Suppressor macrophage treated with lipopolysaccharide for 1 hour (primary cell): Measurements from ENCODE around the gene PAX8.
A peak's percentile ranks its signal among the peaks of the same experiment; 100 is the strongest.

Experiments used
- DNase-seq, 3 donors: peaks; one replicate each; pipeline ENCODE4 v3.0.0-alpha.2; 2020 to 2022

The PAX8 gene

GRCh38 chr2:113264713-113265403 is 13.9 kb downstream of the PAX8 start:
- DNase-seq = no peak

- DNase-seq = no peak
Observed at GRCh38 chr2:113263546-113263945, 15.2 kb downstream of the PAX8 start.

GRCh38 chr2:113260991-113261390 is 17.7 kb downstream of the PAX8 start:
- DNase-seq = peak; percentile 52 to 61 (median 54)

- DNase-seq = no peak
Observed at GRCh38 chr2:113258471-113259147, 20.1 kb downstream of the PAX8 start.

- DNase-seq = peak; percentile 67 to 74 (median 72)
Observed at GRCh38 chr2:113257516-113258264, 21.0 kb downstream of the PAX8 start.

- DNase-seq = peak in 1 of 3 donors; percentile 34
Observed at GRCh38 chr2:113255140-113256070, 23.3 kb downstream of the PAX8 start.

GRCh38 chr2:113253453-113253852 is 25.3 kb downstream of the PAX8 start:
- DNase-seq = no peak

- DNase-seq = no peak
Observed at GRCh38 chr2:113252047-113252590, 26.6 kb downstream of the PAX8 start.

- peak; percentile 40 to 46 (median 43) for DNase-seq
Observed at GRCh38 chr2:113251118-113251517, 27.6 kb downstream of the PAX8 start.

GRCh38 chr2:113248997-113249770 is 29.5 kb downstream of the PAX8 start:
- DNase-seq = peak; percentile 81 to 86 (median 84)

- DNase-seq = no peak
Observed at GRCh38 chr2:113246606-113247005, 32.1 kb downstream of the PAX8 start.

- DNase-seq = no peak
Observed at GRCh38 chr2:113245276-113245711, 33.4 kb downstream of the PAX8 start.

- no peak for DNase-seq
Observed at GRCh38 chr2:113242327-113242726, 36.4 kb downstream of the PAX8 start.

GRCh38 chr2:113240915-113241911 is 37.5 kb downstream of the PAX8 start:
- DNase-seq = peak; percentile 95 to 99 (median 97)

- peak; percentile 79 to 85 (median 82) for DNase-seq
Observed at GRCh38 chr2:113240150-113240914, 38.4 kb downstream of the PAX8 start.

- DNase-seq = peak; percentile 63 to 79 (median 79)
Observed at GRCh38 chr2:113238871-113239839, 39.6 kb downstream of the PAX8 start.

GRCh38 chr2:113237604-113238160 is 41.0 kb downstream of the PAX8 start:
- DNase-seq = no peak
